ENCODE results near the gene CEP41. TPM values are rescaled to one million over a fixed set of nuclear protein-coding genes. Genes with fewer than 3 reads are reported as not detected.

CEP41 gene
- total RNA-seq, 1 experiment from 2014 or later, result 14.0 TPM

DNA sequence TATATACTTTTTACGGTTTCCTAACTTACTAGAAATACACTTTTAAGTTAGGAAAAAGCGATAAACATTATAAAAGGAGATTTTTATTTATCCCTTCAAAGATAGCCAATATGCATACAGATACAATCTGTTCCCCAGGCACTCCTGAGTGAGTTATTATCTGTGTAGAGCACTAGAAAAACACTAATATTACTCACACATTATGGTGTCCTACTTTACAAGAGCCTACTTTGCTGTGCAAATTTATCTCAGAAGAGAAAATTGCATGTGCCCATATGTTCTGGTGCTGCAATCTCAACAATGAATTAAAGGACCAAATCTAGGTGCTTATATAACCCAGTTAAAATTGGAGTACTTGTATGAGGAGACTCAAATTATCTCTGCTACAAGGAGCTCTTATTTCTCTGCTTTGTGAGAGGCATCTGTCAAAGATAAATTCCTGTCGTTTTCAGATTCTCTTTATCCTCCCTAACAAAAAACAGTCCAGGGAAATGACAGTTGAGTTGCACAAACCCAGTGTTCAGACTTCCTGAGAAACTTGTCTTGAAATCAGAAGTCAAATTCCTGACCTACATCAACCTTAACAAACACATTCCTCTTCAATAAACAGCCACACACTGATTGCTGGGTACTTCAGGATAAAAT is 31.6 kb downstream of the CEP41 start:
- ChIA-PET POLR2A (no interaction called here), CTCF (no interaction called here)
- intact Hi-C loops (cut with micrococcal nuclease), result no loop called here
- DNase-seq (ENCODE audit: unreplicated experiment), result no peak
- TF ChIP-seq, protein P1, sequence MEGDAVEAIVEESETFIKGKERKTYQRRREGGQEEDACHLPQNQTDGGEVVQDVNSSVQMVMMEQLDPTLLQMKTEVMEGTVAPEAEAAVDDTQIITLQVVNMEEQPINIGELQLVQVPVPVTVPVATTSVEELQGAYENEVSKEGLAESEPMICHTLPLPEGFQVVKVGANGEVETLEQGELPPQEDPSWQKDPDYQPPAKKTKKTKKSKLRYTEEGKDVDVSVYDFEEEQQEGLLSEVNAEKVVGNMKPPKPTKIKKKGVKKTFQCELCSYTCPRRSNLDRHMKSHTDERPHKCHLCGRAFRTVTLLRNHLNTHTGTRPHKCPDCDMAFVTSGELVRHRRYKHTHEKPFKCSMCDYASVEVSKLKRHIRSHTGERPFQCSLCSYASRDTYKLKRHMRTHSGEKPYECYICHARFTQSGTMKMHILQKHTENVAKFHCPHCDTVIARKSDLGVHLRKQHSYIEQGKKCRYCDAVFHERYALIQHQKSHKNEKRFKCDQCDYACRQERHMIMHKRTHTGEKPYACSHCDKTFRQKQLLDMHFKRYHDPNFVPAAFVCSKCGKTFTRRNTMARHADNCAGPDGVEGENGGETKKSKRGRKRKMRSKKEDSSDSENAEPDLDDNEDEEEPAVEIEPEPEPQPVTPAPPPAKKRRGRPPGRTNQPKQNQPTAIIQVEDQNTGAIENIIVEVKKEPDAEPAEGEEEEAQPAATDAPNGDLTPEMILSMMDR (IDR thresholded peaks at IDR 0.05; ENCODE audit: unreplicated experiment), result no peak
- Mint-ChIP-seq H3K4me3 (ENCODE audit: unreplicated experiment) (no peak overlapping the region), H3K27me3 (ENCODE audit: insufficient read depth, unreplicated experiment) (no peaks in the 10 kb centered on the region), H3K9me3 (ENCODE audit: unreplicated experiment) (no peaks in the 10 kb centered on the region), H3K36me3 (ENCODE audit: insufficient read depth, unreplicated experiment) (peaks cover 4% of the 10 kb centered on the region), H3K4me1 (ENCODE audit: insufficient read depth, unreplicated experiment) (no peaks in the 10 kb centered on the region), H3K27ac (ENCODE audit: low read depth, unreplicated experiment) (no peak overlapping the region)
- BruUV-seq (replicated peaks), result no TSS peak

DNA sequence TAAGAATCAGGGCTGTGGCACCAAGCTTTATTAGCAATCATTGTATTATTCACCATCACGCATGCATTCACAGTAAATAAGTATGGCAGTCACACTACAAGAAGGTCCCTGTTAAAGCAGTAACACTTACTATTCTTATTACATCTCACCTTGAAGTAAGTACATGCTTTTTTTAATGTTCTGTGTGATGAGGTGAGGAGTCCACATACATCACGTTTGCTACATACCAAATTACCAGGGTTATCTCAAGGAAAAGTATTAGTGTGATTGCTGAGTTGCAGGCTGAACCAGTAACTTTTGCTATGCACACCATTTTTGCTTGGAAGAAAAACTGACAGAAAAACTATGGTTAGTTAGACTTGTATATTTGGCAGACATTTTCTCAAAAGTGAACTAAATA is 35.8 kb downstream of the CEP41 start:
- intact Hi-C loops (cut with micrococcal nuclease), result no loop called here
- Mint-ChIP-seq H3K27ac (ENCODE audit: low read depth, unreplicated experiment) (no peak overlapping the region), H3K4me1 (ENCODE audit: insufficient read depth, unreplicated experiment) (no peaks in the 10 kb centered on the region), H3K27me3 (ENCODE audit: insufficient read depth, unreplicated experiment) (no peaks in the 10 kb centered on the region), H3K4me3 (ENCODE audit: unreplicated experiment) (no peak overlapping the region), H3K36me3 (ENCODE audit: insufficient read depth, unreplicated experiment) (peaks cover 19% of the 10 kb centered on the region), H3K9me3 (ENCODE audit: unreplicated experiment) (no peaks in the 10 kb centered on the region)
- no peak for DNase-seq (ENCODE audit: unreplicated experiment)
- ChIA-PET CTCF (interaction anchor here (0.6 kb wide), 1 partner anchor 71 kb away, joined by 4 read pairs; no protein-coding TSS in a partner anchor), POLR2A (no interaction called here)
- TF ChIP-seq, protein P1 (IDR thresholded peaks at IDR 0.05; ENCODE audit: unreplicated experiment), result no peak
- BruUV-seq (replicated peaks), result no TSS peak

DNA sequence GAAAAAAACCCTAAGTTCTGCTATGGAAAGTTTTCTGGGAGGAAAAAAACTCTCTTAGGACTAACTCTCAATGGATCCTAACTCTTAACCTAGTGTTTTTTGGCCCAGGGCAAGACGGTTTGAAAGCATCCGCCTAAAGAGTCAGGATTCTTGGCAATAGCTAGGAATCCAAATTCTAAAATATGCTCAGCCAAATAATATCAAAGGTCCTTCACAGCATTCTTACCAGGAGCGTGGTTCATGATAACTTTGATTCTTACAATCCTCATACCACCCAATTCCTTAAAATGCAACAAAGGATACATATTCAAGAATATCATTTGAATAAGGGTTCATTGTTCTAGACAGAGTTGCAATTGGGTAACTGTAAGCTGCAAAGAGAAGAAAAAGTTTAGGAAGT is 39.2 kb downstream of the CEP41 start:
- POLR2A ChIA-PET, result no interaction called here
- CTCF ChIA-PET, result no interaction called here
- H3K36me3 Mint-ChIP-seq (ENCODE audit: insufficient read depth, unreplicated experiment), result peaks cover 24% of the 10 kb centered on the region
- DNase-seq (ENCODE audit: unreplicated experiment), result no peak
- H3K9me3 Mint-ChIP-seq (ENCODE audit: unreplicated experiment), result no peaks in the 10 kb centered on the region
- no peaks in the 10 kb centered on the region for H3K27me3 Mint-ChIP-seq (ENCODE audit: insufficient read depth, unreplicated experiment)
- intact Hi-C loops (cut with micrococcal nuclease), result no loop called here
- H3K4me1 Mint-ChIP-seq (ENCODE audit: insufficient read depth, unreplicated experiment), result no peaks in the 10 kb centered on the region
- H3K27ac Mint-ChIP-seq (ENCODE audit: low read depth, unreplicated experiment), result no peak overlapping the region
- BruUV-seq (replicated peaks), result no TSS peak
- TF ChIP-seq, protein P1 (IDR thresholded peaks at IDR 0.05; ENCODE audit: unreplicated experiment), result no peak
- H3K4me3 Mint-ChIP-seq (ENCODE audit: unreplicated experiment), result no peak overlapping the region

DNA sequence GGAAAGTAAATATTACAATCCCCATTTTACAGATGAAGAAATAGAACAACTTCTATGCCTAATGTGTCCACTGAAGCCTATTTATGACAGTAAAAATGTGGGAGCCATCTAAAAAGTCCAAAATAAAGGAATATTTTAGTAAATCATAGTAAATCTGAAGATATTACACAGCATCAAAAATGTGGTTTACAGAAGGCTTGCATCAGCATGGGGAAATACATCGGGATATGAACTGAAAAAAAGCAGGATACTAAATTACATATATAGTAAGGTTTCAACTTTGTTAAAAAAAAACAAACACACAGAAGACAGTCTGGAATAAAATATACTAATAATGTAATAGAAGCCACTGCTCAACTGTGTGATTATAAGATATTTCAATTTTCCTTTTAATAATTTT is 39.7 kb downstream of the CEP41 start:
- POLR2A ChIA-PET, result no interaction called here
- no peak overlapping the region for H3K4me3 Mint-ChIP-seq (ENCODE audit: unreplicated experiment)
- H3K27me3 Mint-ChIP-seq (ENCODE audit: insufficient read depth, unreplicated experiment), result no peaks in the 10 kb centered on the region
- no peak overlapping the region for H3K27ac Mint-ChIP-seq (ENCODE audit: low read depth, unreplicated experiment)
- CTCF ChIA-PET, result interaction anchor here (0.6 kb wide), 1 partner anchor 9 kb away, joined by 3 read pairs; no protein-coding TSS in a partner anchor
- H3K9me3 Mint-ChIP-seq (ENCODE audit: unreplicated experiment), result no peaks in the 10 kb centered on the region
- DNase-seq (ENCODE audit: unreplicated experiment), result no peak
- H3K36me3 Mint-ChIP-seq (ENCODE audit: insufficient read depth, unreplicated experiment), result peaks cover 24% of the 10 kb centered on the region
- TF ChIP-seq, protein P1 (IDR thresholded peaks at IDR 0.05; ENCODE audit: unreplicated experiment), result no peak
- no peaks in the 10 kb centered on the region for H3K4me1 Mint-ChIP-seq (ENCODE audit: insufficient read depth, unreplicated experiment)
- intact Hi-C loops (cut with micrococcal nuclease), result no loop called here
- BruUV-seq (replicated peaks), result no TSS peak

Data from MCF 10A (cell line).